GM21360 (cell line): ENCODE results near the gene DCBLD1.

ENCODE experiments used
- ATAC-seq: cut with Tn5 transposase; IDR thresholded peaks from one replicate; pipeline ENCODE4 v1.9.1; 2021; ENCODE audit warnings: mild to moderate bottlenecking, moderate library complexity; ENCODE audit not compliant: unreplicated experiment

Gene DCBLD1

DNA sequence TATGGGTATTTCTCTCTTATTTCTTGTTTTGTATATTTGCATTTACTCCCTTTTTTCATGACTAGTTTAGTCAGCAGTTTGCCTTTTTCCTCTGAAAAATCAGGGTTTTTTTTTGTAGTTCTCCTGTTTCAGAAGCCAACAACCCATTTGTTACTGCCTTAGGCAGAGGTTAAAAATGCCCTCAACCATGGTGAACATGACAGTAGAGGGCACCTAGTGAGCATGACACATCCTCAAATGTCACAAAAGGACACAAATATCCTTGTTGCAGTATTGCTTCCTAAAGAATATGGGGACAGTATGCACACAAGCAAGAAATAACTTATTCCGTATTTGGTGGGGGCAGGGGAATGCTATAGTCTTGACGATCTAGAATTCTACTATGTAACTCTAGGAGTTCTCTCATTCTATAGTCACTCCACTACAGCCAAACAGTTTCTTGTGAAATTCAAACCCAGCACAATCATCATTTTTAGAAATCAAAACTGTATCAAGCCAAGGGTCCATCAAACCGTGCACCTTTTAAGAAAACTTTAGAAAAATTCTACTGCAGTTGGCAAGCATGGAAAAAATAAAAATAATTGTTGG is 72.9 kb downstream of the DCBLD1 start:
- no peak for ATAC-seq

- ATAC-seq: peak; percentile 41
Observed at GRCh38 chr6:117555882-117556498, 73.5 kb downstream of the DCBLD1 start.

GRCh38 chr6:117557951-117558350 is 75.5 kb downstream of the DCBLD1 start:
- ATAC-seq: peak; percentile 54

DNA sequence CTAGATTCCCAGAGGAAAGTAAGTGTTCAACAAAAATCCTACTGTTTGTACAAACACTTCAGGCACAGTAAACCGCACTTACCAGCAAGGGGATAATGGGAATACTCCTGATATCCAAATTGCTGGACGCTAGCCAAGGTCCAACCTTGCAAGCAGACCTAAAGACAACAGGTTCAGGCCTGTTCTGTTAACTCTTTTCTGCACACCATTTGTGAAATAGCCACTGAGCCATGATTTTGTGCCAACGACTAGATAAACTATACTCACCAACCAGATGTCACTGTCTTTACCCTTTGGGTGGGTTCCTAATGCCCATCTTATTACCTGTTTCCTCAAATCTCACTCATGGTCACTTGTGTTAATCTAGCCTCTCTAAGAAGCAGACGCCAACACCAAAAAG is 76.3 kb downstream of the DCBLD1 start:
- ATAC-seq: no peak

DNA sequence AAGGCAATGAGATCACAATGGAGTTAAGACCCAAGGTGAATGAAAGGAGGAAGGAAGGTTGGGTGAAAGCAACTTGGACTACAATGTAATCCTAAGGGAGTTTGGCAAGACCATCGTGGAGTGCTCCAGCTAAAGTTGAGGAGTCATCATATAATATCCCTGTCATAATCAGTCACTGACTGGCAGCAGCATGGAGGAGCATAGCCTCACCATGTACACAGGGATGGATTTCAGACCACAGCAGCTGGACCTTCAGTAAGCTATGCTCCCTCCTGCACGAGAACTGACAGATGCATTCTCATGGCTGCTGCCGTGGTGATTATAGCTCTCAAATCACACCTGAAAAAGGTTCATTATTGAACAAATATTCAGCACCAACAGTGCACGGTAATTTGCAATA is 76.8 kb downstream of the DCBLD1 start:
- ATAC-seq: no peak

DNA sequence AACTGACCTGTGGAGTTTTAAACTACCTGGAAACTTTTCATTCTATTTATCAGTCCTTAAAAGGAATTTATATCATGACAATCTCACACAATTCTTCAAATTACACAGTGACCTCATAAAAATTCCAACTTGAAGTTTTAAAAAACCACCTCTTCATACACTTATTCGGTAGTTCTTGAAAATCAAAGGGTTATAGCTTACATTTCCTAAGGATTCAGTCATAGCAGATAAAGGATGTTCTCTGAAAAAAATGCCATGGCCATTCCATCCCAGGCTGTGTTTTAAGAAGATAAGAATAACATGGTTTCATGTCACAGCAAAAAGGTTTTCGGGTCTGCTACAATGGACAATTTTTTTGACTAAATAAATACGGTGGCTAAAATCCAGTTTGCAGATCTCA is 78.7 kb downstream of the DCBLD1 start:
- ATAC-seq: no peak

DNA sequence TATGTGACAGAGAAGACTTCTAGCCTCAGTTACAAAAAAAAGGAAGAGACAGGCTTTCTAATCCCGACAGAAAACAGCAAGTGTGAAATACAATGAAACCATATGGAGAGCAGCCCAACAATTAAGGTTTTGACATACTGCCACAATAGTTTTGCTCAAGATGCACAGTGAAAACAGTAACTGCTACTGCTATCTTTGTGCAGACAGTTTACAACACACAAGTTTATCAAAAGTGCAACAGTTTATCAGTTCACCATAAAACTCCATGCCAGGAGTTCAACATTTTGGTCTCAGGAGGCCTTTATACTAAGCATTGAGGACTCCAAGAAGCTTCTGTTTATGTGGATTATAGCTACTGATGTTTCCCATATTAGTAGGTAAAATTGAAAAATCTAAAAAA is 82.2 kb downstream of the DCBLD1 start:
- no peak for ATAC-seq

GRCh38 chr6:117568247-117568646 is 85.8 kb downstream of the DCBLD1 start:
- no peak for ATAC-seq

- no peak for ATAC-seq
Observed at GRCh38 chr6:117568831-117569410, 86.4 kb downstream of the DCBLD1 start.

GRCh38 chr6:117573006-117573680 is 90.7 kb downstream of the DCBLD1 start:
- ATAC-seq: no peak

DNA sequence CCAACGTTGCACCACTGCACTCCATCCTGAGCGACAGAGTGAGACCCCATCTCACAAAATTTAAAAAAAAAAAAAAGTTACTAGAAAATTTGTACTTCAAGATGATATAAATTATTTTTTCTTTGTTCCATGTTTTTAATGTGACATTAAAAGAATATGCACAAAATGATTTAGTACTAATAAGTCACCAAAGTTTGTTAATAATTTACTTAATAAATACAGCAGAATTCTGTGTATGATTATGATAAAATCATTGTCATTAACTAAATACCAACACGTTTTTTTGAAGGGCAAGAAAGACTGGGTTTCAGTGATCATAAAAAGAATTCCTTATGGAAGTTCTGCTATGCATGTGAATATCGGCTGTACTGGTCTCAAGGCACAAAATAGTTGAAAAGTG is 91.7 kb downstream of the DCBLD1 start:
- ATAC-seq: no peak

- ATAC-seq: no peak
Observed at GRCh38 chr6:117585647-117586046, 103.2 kb downstream of the DCBLD1 start.

- no peak for ATAC-seq
Observed at GRCh38 chr6:117590447-117590846, 108.0 kb downstream of the DCBLD1 start.

- ATAC-seq: no peak
Observed at GRCh38 chr6:117591405-117591804, 108.9 kb downstream of the DCBLD1 start.

DNA sequence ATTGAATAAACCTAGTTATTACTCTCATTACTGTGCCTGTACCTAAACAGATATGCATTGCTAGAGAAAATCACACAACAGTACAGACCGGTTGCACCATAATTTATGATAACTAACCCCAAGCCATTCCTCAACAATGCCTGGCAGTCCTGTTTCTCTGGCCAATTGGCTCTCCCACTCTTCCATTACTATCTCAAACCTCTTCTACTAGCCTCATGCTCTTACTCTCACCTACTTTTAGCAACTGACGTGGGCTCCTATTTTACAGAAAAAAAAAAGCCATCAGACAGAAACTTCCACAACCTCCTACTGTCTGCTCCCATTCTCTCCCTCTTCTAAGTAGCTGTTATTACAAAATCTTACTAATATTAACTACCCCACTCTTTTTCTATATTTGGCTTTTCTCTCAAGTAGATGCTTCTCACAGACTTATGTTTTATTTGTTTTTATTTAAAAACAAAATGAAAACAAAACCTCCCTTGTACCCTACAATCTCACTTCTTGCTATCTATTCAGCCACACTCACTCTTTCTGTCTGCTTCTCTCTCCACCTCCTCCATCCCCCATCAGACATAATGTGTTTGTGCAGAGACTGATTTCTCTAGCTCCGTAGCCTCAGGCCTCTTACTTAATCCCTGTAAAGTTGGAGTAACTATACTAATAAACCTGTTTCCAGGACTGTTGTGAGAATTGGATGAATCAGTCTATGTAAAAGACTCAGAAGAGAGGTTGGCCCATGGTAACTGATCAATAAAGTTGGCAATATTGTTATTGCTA is 110.7 kb downstream of the DCBLD1 start:
- ATAC-seq: no peak

- ATAC-seq: no peak
Observed at GRCh38 chr6:117595099-117595923, 112.8 kb downstream of the DCBLD1 start.

DNA sequence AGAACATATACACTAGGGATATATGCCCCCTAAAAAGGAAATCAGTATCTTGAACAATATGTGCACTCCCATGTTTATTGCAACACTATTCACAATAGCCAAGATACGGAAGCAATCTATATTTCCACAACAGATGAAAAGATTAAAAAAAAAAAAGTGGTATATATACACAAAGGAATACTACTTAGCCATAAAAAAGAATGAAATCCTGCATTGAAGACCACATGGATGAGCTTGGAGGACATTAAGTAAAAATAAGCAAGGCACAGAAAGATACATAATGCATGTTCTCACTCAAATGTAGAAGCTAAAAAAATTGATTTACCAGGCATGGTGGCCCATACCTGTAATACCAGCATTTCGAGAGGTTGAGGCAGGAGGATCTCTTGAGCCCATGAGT is 115.3 kb downstream of the DCBLD1 start:
- no peak for ATAC-seq
